RWPE2 (cell line): ENCODE measurements around the gene SCUBE2.
A peak's percentile ranks its signal among the peaks of the same experiment; 100 is the strongest.

ENCODE experiments used
- ATAC-seq: fragments of 200-7000 bp; cut with Tn5 transposase; 3 replicates; pipeline ENCODE4 v1.9.1; 2021; ENCODE audit warnings: low read depth
- DNase-seq: peaks from one replicate; pipeline ENCODE4 v3.0.0-alpha.2; 2020; ENCODE audit warnings: low spot score
- H3K27ac ChIP-seq: fragments of 450-650 bp; 2 replicates; pipeline ENCODE4 v1.5.1; 2017; ENCODE audit warnings: mild to moderate bottlenecking; ENCODE audit not compliant: poor library complexity, severe bottlenecking
- H3K27me3 ChIP-seq: fragments of 250-450 bp; sonication (Bioruptor Pico); 2 replicates; pipeline ENCODE4 v1.5.1; 2021; ENCODE audit warnings: mild to moderate bottlenecking, moderate library complexity; ENCODE audit not compliant: insufficient read depth, poor library complexity, severe bottlenecking
- H3K36me3 ChIP-seq: fragments of 250-450 bp; sonication (Bioruptor Pico); 2 replicates; pipeline ENCODE4 v1.5.1; 2020; ENCODE audit warnings: low read depth, mild to moderate bottlenecking, moderate library complexity
- H3K4me1 ChIP-seq: fragments of 250-450 bp; sonication (Bioruptor Pico); 2 replicates; pipeline ENCODE4 v1.5.1; 2021; ENCODE audit warnings: mild to moderate bottlenecking, moderate library complexity; ENCODE audit not compliant: insufficient read depth, poor library complexity, severe bottlenecking
- H3K4me3 ChIP-seq: fragments of 250-450 bp; sonication (Bioruptor Pico); 2 replicates; pipeline ENCODE4 v1.5.1; 2021; ENCODE audit warnings: mild to moderate bottlenecking, moderate library complexity; ENCODE audit not compliant: severe bottlenecking
- H3K9me3 ChIP-seq: fragments of 250-450 bp; sonication (Bioruptor Pico); 2 replicates; pipeline ENCODE4 v1.5.1; 2021; ENCODE audit warnings: mild to moderate bottlenecking, moderate library complexity; ENCODE audit not compliant: severe bottlenecking
- TF ChIP-seq, protein P1 (sequence below): fragments of 450-650 bp; IDR thresholded peaks from one replicate; pipeline ENCODE4 v1.5.1; 2017; ENCODE audit warnings: mild to moderate bottlenecking, moderate library complexity; ENCODE audit not compliant: poor library complexity, severe bottlenecking

Gene SCUBE2

DNA sequence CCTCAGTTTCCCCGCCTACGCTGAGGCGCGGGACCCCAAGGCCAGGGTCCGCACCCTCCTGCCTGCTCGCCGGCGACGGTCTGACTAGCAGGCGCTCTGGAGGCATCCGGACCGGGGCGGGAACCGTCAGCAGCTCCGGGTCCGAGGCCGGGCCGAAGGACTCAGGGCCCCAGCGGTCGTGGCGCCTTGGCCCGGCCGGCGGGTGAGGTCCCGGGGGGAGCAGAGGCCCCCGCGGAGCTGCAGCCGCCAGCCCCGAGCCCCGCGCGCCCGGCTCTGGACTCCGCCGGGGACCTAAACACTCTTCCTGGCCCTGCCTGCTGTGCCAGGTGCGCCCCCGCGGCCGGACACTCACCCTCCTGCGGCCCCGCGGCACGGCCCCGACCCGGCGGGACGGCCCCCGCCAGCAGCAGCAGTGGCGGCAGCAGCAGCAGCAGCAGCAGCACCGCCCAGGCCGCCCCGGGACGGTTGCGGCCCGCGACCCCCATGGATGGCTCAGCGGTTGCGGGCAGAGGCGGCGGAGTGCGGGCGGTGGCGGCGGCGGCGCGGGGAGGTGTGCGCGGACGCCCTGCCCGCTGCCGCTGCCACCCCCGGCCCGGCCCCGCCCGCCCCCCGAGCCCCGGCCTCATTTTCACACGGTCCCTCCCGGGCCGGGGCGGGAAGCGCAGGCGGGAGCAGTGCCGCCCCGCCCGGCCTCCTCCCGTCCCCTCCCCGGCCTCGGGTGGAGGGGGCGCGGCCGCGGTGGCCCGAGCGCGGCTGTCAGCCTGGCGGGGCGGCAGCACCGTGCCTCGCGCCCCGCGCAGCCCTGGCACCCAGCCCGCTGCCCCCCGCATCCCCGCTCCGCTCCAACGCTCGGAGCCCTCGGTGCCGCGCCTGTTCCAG, at the start of gene SCUBE2:
SCUBE2 (minus strand) TSS at position 556 of the 879 bp plus-strand sequence; CDS start at position 485, 71 bp downstream.
- DNase-seq (no peak), ATAC-seq (peak; percentile 56; the same call in 2 of the 3 replicates)
- H3K4me1 ChIP-seq, result no peaks in the 10 kb centered on the region
- no peak within 1 kb of the TSS for H3K27ac ChIP-seq
- no peaks in the 10 kb centered on the region for H3K9me3 ChIP-seq
- H3K36me3 ChIP-seq, result no peaks in the 10 kb centered on the region
- H3K4me3 ChIP-seq, result peak within 1 kb of the TSS; percentile 40
- TF ChIP-seq, protein P1, sequence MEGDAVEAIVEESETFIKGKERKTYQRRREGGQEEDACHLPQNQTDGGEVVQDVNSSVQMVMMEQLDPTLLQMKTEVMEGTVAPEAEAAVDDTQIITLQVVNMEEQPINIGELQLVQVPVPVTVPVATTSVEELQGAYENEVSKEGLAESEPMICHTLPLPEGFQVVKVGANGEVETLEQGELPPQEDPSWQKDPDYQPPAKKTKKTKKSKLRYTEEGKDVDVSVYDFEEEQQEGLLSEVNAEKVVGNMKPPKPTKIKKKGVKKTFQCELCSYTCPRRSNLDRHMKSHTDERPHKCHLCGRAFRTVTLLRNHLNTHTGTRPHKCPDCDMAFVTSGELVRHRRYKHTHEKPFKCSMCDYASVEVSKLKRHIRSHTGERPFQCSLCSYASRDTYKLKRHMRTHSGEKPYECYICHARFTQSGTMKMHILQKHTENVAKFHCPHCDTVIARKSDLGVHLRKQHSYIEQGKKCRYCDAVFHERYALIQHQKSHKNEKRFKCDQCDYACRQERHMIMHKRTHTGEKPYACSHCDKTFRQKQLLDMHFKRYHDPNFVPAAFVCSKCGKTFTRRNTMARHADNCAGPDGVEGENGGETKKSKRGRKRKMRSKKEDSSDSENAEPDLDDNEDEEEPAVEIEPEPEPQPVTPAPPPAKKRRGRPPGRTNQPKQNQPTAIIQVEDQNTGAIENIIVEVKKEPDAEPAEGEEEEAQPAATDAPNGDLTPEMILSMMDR, result no peak
- H3K27me3 ChIP-seq, result peaks cover 22% of the 10 kb centered on the region

DNA sequence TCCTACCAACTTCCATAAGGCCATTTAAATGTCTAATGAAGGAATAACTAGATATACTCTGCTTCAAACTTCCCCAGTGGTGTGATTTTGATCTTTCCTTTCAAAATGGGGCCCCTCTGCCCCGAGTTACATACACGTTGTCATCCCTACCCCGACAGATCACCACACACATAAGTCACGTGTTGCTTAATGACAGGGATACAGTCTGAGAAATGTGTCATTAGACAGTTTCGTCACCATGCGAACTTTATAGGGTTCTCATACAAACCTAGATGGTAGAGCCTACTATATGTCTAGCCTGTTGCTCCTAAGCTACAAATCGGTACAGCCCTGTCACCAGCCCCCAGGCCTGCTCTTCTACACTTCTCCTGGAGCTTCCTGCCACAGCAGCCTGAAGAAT, 49.8 kb upstream of the SCUBE2 start:
- ATAC-seq (no peak), DNase-seq (no peak)
- peaks cover 60% of the 10 kb centered on the region for H3K36me3 ChIP-seq
- no peak overlapping the region for H3K4me3 ChIP-seq
- no peaks in the 10 kb centered on the region for H3K27me3 ChIP-seq
- TF ChIP-seq, protein P1, result no peak
- H3K27ac ChIP-seq, result no peak overlapping the region
- H3K4me1 ChIP-seq, result peaks cover 30% of the 10 kb centered on the region
- H3K9me3 ChIP-seq, result no peaks in the 10 kb centered on the region

DNA sequence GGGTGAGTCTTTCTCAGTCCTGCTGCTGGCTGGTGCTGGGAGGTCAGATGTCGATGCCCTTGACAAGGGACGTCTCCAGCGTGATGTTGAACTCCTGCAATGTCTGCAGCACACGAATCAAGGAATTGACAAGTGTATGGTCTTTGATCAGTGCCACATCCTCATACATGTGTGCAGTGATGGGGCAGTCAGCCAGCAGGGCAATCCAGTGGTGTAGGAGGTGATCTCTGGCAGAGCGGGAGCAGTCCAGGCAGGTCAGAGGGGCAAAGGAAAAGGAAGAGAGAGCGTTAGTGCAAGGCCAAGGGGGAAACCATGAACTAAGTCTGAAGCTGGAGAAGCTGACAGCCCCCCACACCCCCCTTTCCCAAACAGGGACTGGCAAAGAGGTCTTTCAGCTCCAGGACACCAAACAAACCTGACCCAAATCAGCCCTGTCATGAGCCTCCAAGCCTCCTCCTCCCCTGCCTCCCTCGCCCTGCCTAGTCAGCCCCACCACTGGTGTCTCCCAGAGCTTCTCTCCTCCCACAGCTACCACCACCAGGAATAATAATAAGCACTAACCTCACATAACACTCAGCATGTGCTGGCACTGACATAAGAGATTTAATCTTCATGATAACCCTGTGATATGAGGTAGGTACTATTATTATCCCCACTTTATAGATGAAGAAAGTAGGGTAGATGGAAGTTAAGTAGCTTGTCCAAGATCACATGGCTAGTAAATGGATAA, 48.4 kb upstream of the SCUBE2 start:
- DNase-seq (no peak), ATAC-seq (no peak)
- Histone ChIP-seq H3K4me3 (no peak overlapping the region), H3K9me3 (no peaks in the 10 kb centered on the region), H3K27me3 (no peaks in the 10 kb centered on the region), H3K36me3 (peaks cover 54% of the 10 kb centered on the region), H3K27ac (peak overlapping the region; percentile 55), H3K4me1 (peaks cover 24% of the 10 kb centered on the region)
- TF ChIP-seq, protein P1, result no peak

DNA sequence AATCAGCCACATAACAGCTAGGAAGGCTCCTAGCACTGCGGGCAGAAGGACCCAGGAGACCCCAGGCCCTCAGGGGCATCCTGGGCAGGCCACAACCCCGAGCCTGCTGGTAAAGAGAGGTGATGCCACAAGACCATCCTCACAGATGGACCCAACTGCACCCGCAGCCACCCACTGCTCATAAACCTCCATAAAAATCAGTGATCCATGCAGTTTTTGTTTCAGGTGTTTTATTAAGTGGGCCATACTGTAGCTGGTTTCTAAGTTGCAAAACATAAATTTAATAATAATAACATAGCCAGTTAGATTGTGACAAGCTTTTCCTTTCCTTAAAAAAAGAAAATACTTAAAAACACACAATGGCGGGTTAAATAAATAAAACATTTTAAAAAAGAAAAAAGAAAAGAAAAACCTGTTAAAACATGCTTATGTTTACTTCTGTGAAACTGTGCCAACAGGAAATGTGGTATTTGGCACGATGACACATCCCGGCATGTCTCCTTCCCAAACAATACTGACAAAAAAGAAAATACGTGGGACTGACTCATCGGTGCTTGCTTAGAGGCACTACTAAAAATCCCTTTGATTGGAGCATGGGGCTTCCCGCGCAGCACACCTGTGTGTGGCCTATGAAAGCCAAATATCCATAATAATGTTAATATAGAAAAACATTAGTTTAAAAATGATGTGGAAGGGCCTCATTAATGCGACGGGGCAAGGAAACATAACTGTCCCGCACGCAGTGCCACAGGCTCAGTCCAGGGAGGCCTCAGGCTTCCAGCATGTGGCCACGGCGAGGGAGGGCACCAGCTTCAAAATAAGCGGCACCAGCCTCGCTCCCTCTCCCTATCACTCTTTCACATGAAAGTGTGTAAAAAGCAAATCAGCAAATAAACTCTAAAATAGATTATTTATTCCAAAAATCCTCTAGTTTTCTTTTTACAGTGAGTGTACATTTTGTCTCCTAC, 47.5 kb upstream of the SCUBE2 start:
- Histone ChIP-seq H3K27me3 (no peaks in the 10 kb centered on the region), H3K4me1 (peaks cover 23% of the 10 kb centered on the region), H3K4me3 (no peak overlapping the region), H3K36me3 (peaks cover 47% of the 10 kb centered on the region), H3K9me3 (no peaks in the 10 kb centered on the region), H3K27ac (peak overlapping the region; percentile 55)
- DNase-seq (peak; percentile 77), ATAC-seq (peak; percentile 94)
- TF ChIP-seq, protein P1, result no peak
